Type B pancreatic cell (in vitro differentiated cells): Measurements from ENCODE around the gene ZBTB46. TPM values are rescaled to one million over a fixed set of nuclear protein-coding genes. Genes with fewer than 3 reads are reported as not detected.
A peak's percentile ranks its signal among the peaks of the same experiment; 100 is the strongest.

Source experiments
- DNase-seq: peaks from one replicate; pipeline ENCODE4 v3.0.0; 2021; ENCODE audit warnings: mixed read lengths; ENCODE audit not compliant: unreplicated experiment; ENCODE audit errors: extremely low spot score
- H3K27ac Mint-ChIP-seq: 2 replicates; pipeline ENCODE4 v1.8.0; 2021; ENCODE audit warnings: mild to moderate bottlenecking, mixed read lengths
- H3K27me3 Mint-ChIP-seq: 2 replicates; pipeline ENCODE4 v1.8.0; 2021; ENCODE audit warnings: mixed read lengths
- H3K36me3 Mint-ChIP-seq: 2 replicates; pipeline ENCODE4 v1.8.0; 2021; ENCODE audit warnings: mixed read lengths
- H3K4me1 Mint-ChIP-seq: one replicate; pipeline ENCODE4 v1.8.0; 2021; ENCODE audit warnings: mixed read lengths; ENCODE audit not compliant: unreplicated experiment
- H3K4me3 Mint-ChIP-seq: 2 replicates; pipeline ENCODE4 v1.8.0; 2021; ENCODE audit warnings: mild to moderate bottlenecking, mixed read lengths
- H3K9me3 Mint-ChIP-seq: 2 replicates; pipeline ENCODE4 v1.8.0; 2021; ENCODE audit warnings: mixed read lengths
- CTCF ChIP-seq: fragments of 200-600 bp; sonication (generic); conservative IDR thresholded peaks from 2 replicates; pipeline ENCODE4 v1.5.0; 2021; ENCODE audit warnings: antibody characterized with exemption, mild to moderate bottlenecking
- total RNA-seq: library from RNA; stranded (reverse); gene quantifications from 2 replicates; pipeline ENCODE4 v1.2.1, GENCODE V29; 2021; ENCODE audit warnings: low replicate concordance

The ZBTB46 gene
- total RNA-seq, 1 donor from 2014 or later, result 13.6 TPM

DNA sequence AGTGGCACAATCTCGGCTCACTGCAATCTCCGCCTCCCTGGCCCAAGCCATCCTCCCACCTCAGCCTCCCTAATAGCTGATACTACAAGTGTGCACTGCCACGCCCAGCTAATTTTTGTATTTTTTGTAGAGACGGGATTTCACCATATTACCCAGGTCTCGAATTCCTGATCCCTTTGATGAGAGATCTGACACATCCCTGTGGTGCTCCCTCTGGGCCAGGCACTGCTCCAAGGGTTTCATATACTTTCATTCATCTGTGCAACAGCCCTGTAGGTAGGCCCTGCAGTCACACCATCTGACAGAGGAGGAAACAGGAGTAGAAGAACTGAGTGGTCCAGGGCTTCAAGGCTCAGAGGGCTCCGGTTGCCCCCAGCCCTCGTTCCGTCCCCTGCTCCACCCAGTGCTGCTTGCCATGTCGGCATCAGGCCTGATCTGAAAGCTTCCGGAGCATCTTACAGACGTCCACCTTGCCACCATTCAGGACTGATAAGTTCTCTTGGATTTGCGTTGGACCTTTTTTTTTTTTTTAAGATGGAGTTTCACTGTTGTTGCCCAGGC lies 119.9 kb downstream of the ZBTB46 start:
- Mint-ChIP-seq H3K4me3 (peak overlapping the region; percentile 83), H3K4me1 (peaks cover 19% of the 10 kb centered on the region), H3K27me3 (no peaks in the 10 kb centered on the region), H3K27ac (peak overlapping the region; percentile 85), H3K36me3 (peaks cover 41% of the 10 kb centered on the region), H3K9me3 (no peaks in the 10 kb centered on the region)
- no peak for DNase-seq
- no peak for TF ChIP-seq CTCF

DNA sequence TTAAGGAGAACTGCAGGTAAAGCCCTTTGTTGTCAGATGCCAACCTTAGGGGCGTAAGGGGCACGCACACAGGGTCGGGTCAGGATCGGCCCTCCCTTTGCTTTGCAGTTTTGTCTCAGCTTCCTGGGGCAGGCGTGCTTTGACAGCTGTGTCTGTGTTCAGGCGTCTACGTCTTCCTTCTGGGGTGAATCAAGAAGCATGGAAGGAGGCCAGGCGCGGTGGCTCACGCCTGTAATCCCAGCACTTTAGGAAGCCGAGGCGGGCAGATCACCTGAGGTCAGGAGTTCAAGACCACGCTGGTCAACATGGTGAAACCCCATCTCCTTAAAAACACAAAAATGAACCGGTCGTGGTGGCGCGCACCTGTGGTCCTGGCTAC lies 121.9 kb downstream of the ZBTB46 start:
- no peaks in the 10 kb centered on the region for H3K27me3 Mint-ChIP-seq
- peaks cover 19% of the 10 kb centered on the region for H3K4me1 Mint-ChIP-seq
- H3K27ac Mint-ChIP-seq, result no peak overlapping the region
- peak overlapping the region; percentile 85 for H3K4me3 Mint-ChIP-seq
- no peak for DNase-seq
- peaks cover 26% of the 10 kb centered on the region for H3K36me3 Mint-ChIP-seq
- TF ChIP-seq CTCF, result no peak
- H3K9me3 Mint-ChIP-seq, result no peaks in the 10 kb centered on the region

GRCh38 chr20:63708301-63709148 lies 122.5 kb downstream of the ZBTB46 start:
- DNase-seq, result no peak
- H3K4me3 Mint-ChIP-seq, result peak overlapping the region; percentile 85
- H3K9me3 Mint-ChIP-seq, result no peaks in the 10 kb centered on the region
- TF ChIP-seq CTCF, result no peak
- no peak overlapping the region for H3K27ac Mint-ChIP-seq
- peaks cover 23% of the 10 kb centered on the region for H3K36me3 Mint-ChIP-seq
- H3K4me1 Mint-ChIP-seq, result peaks cover 19% of the 10 kb centered on the region
- no peaks in the 10 kb centered on the region for H3K27me3 Mint-ChIP-seq

DNA sequence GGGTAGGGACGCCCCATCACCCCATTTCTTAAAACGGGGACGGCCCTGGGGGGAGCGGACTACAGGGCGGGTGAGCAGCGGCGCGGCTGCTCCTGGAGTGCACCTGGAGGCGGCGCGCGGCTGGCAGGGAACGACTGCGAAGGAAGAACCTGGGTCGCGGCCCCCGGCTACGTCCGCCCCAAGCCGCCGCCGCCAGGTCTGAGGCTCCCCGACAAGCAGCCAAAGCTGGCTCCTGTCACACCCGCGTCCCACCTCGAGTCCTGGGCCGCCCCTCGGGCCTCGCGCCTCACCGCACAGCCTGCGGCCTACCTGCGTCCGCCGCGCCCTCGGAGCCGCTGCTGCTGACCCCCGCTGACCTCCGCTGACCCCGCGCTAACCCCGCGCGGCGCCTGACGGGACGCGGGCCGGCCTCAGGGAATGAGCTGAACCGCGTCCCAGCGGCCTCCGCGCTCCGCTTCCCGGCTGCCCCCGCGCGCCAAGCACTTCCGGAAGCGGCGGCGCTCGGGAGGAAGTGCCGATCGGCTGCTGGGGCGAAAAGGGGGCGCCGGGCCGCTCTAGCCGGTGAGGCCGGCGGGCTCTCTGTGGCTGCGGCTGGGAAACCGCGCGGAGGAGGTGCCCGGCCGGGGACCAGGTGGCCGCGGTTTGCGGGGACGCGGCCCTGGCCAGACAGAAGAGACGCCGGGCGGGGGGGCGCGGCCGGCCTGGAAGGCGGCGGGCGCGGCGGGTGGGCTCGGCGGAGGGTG lies 123.3 kb downstream of the ZBTB46 start, which contains the start of the genes ARFRP1 and ZGPAT:
Gene ARFRP1 (minus strand): TSS at position 419 of the 743 bp plus-strand sequence. CDS start 885 bp downstream, outside the sequence.
Gene ZGPAT (plus strand): TSS at position 482 of the 743 bp plus-strand sequence. CDS start 542 bp downstream, outside the sequence.
- Mint-ChIP-seq H3K36me3 (peaks cover 23% of the 10 kb centered on the region), H3K27ac (peak within 1 kb of the TSS; percentile 82), H3K9me3 (no peaks in the 10 kb centered on the region), H3K27me3 (no peaks in the 10 kb centered on the region), H3K4me3 (peak within 1 kb of the TSS; percentile 88), H3K4me1 (peaks cover 19% of the 10 kb centered on the region)
- DNase-seq, result peak; percentile 88
- TF ChIP-seq CTCF, result no peak

GRCh38 chr20:63706852-63707557 lies 124.1 kb downstream of the ZBTB46 start:
- no peaks in the 10 kb centered on the region for H3K27me3 Mint-ChIP-seq
- H3K36me3 Mint-ChIP-seq, result peaks cover 17% of the 10 kb centered on the region
- H3K4me1 Mint-ChIP-seq, result peaks cover 19% of the 10 kb centered on the region
- peak; percentile 42 for TF ChIP-seq CTCF
- H3K27ac Mint-ChIP-seq, result peak overlapping the region; percentile 82
- H3K9me3 Mint-ChIP-seq, result no peaks in the 10 kb centered on the region
- H3K4me3 Mint-ChIP-seq, result peak overlapping the region; percentile 88
- peak; percentile 75 for DNase-seq
